ENCODE measurements around the gene KRTAP4-5. TPM values are rescaled to one million over a fixed set of nuclear protein-coding genes. Genes with fewer than 3 reads are reported as not detected.

Gene KRTAP4-5
- total RNA-seq (2022; extraction: Qiagen RNA extraction): not detected in 5 replicates

DNA sequence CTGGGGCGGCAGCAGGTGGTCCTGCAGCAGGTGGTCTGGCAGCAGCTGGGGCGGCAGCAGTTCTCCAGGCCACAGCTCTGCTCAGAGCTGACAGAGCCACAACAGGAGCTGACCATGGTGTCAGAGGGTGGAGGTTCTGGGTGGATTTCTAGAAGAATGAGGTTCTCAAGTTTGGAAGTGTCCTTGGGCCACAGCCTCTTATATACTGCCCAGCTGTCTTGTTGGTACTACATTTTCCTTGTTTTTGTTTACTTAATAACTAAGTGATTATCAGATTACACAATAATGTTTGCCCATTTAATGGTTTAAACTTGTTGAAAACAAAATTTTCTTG lies at the start of gene KRTAP4-5:
TSS of gene KRTAP4-5 (minus strand) at position 174 of the 334 bp plus-strand sequence. CDS start at position 116, 58 bp downstream.

GRCh38 chr17:41189837-41190318 lies 40.3 kb upstream of the KRTAP4-5 start, which contains the start of gene KRTAP9-1:
Gene KRTAP9-1, plus strand, starts transcription at chr17:41189887. Its CDS starts 0 bp downstream, at chr17:41189887.

DNA sequence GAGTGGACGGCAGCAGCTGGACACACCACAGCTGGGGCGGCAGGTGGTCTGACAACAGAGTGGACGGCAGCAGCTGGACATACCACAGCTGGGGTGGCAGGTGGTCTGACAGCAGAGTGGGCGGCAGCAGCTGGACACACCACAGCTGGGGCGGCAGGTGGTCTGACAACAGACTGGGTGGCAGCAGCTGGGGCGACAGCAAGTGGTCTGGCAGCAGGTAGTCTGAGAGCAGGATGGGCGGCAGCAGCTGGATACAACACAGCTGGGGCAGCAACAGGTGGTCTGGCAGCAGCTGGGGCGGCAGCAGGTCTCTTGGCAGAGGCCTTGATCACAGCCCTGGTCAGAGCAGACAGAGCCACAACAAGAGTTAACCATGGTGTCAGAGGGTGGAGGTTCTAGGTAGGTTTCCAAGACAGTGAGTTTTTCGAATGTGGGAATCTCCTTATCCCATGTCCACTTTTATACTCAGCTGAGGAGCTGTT lies 34.9 kb upstream of the KRTAP4-5 start, which contains the start of gene KRTAP4-1:
TSS of gene KRTAP4-1 (minus strand) at position 432 of the 482 bp plus-strand sequence. CDS start at position 375, 57 bp downstream.

DNA sequence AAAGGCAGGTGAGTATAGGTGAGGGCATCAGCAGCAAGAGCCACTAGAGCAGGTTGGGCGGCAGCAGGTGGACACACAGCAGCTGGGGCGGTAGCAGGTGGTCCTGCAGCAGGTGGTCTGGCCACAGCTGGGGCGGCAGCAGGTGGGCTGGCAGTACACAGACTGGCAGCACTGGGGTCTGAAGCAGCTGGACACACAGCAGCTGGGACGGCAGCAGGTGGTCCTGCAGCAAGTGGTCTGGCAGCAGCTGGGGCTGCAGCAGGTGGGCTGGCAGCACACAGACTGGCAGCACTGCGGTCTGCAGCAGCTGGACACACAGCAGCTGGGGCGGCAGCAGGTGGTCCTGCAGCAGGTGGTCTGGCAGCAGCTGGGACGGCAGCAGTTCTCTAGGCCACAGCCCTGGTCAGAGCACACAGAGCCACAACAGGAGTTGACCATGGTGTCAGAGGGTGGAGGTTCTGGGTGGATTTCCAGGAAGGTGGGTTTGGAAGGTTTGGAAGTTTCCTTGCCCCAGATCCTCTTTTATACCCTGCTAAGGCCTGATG lies 28.2 kb upstream of the KRTAP4-5 start, which contains the start of gene KRTAP4-2:
TSS of gene KRTAP4-2 (minus strand) at position 495 of the 545 bp plus-strand sequence. CDS start at position 438, 57 bp downstream.

DNA sequence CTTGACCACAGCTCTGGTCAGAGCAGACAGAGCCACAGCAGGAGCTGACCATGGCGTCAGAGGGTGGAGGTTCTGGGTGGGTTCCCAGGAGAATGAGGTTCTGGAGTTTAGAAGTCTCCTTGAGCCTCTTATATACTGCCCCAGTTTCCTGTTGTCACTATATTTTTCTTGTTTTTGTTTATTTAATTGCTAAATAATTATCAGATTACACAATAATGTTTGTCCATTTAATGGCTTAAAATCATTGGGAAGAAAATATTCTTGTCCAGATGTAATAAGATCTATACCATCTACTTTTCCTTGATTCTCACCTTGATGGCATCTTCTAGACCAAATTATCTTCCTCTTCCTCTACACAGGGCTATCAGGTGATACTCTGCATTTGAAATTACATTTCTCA lies 18.5 kb upstream of the KRTAP4-5 start, which contains the start of gene KRTAP4-3:
TSS of gene KRTAP4-3 (minus strand) at position 101 of the 400 bp plus-strand sequence. CDS start at position 52, 49 bp downstream.

GRCh38 chr17:41160648-41161047 lies 11.0 kb upstream of the KRTAP4-5 start, which contains the start of gene KRTAP4-4:
Gene KRTAP4-4, minus strand, starts transcription at chr17:41160748. Its CDS starts 57 bp downstream, at chr17:41160691.

GRCh38 chr17:41140360-41141131 lies 9.1 kb downstream of the KRTAP4-5 start, which contains the start of gene KRTAP4-6:
Gene KRTAP4-6, minus strand, starts transcription at chr17:41140544. Its CDS starts 57 bp downstream, at chr17:41140487.

DNA sequence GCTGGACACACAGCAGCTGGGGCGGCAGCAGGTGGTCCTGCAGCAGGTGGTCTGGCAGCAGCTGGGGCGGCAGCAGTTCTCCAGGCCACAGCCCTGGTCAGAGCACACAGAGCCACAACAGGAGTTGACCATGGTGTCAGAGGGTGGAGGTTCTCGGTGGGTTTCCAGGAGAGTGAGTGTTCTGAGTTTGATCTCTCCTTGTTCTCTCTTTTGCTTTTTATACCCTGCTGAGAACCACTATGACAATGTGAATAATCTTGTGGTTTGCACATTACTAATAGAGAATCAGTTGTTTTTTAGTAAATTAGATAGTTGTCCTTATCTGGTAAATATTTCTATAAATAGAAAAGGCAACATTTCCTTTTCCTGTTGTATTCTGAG lies 25.6 kb downstream of the KRTAP4-5 start, which contains the start of gene KRTAP4-12:
TSS of gene KRTAP4-12 (minus strand) at position 192 of the 381 bp plus-strand sequence. CDS start at position 132, 60 bp downstream.

GRCh38 chr17:41117846-41118386 lies 31.7 kb downstream of the KRTAP4-5 start, which contains the start of gene KRTAP4-11:
Gene KRTAP4-11, minus strand, starts transcription at chr17:41118373. Its CDS starts 58 bp downstream, at chr17:41118315.

DNA sequence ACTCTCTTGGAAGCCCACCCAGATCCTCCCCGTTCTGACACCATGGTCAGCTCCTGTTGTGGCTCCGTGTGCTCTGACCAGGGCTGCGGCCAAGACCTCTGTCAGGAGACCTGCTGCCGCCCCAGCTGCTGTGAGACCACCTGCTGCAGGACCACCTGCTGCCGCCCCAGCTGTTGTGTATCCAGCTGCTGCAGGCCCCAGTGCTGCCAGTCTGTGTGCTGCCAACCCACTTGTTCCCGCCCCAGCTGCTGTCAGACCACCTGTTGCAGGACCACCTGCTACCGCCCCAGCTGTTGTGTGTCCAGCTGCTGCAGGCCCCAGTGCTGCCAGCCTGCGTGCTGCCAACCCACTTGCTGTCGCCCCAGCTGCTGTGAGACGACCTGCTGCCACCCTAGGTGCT lies 44.3 kb downstream of the KRTAP4-5 start, which contains the start of gene KRTAP4-9:
TSS of gene KRTAP4-9 (plus strand) at position 43 of the 400 bp plus-strand sequence. CDS start at position 43, 0 bp downstream.

GRCh38 chr17:41101586-41102259 lies 47.9 kb downstream of the KRTAP4-5 start, which contains the start of gene KRTAP4-16:
Gene KRTAP4-16, minus strand, starts transcription at chr17:41102209. Its CDS starts 0 bp downstream, at chr17:41102209.

Other genes starting within 250 kb of the KRTAP4-5 start
- gene KRT23, start 212.2 kb downstream of the KRTAP4-5 start, total RNA-seq (2022; extraction: Qiagen RNA extraction): 0.08 to 0.14 TPM (median 0.10 TPM) in 4 of 5 replicates, not detected in the other
- gene KRT39, start 182.9 kb downstream of the KRTAP4-5 start, total RNA-seq (2022; extraction: Qiagen RNA extraction): not detected in 5 replicates
- gene KRT40, start 165.5 kb downstream of the KRTAP4-5 start, total RNA-seq (2022; extraction: Qiagen RNA extraction): not detected in 5 replicates
- gene KRTAP3-3, start 155.7 kb downstream of the KRTAP4-5 start, total RNA-seq (2022; extraction: Qiagen RNA extraction): not detected in 5 replicates
- gene KRTAP3-2, start 149.9 kb downstream of the KRTAP4-5 start, total RNA-seq (2022; extraction: Qiagen RNA extraction): 0.20 to 0.57 TPM (median 0.29 TPM) in 5 replicates
- not detected in 5 replicates for gene KRTAP3-1, start 140.7 kb downstream of the KRTAP4-5 start, total RNA-seq (2022; extraction: Qiagen RNA extraction)
- gene KRTAP1-5, start 122.6 kb downstream of the KRTAP4-5 start, total RNA-seq (2022; extraction: Qiagen RNA extraction): not detected in 5 replicates
- not detected in 5 replicates for gene KRTAP1-4, start 119.6 kb downstream of the KRTAP4-5 start, total RNA-seq (2022; extraction: Qiagen RNA extraction)
- not detected in 5 replicates for gene KRTAP1-3, start 115.0 kb downstream of the KRTAP4-5 start, total RNA-seq (2022; extraction: Qiagen RNA extraction)
- not detected in 5 replicates for gene KRTAP1-1, start 108.4 kb downstream of the KRTAP4-5 start, total RNA-seq (2022; extraction: Qiagen RNA extraction)
- gene KRTAP2-1, start 102.5 kb downstream of the KRTAP4-5 start, total RNA-seq (2022; extraction: Qiagen RNA extraction): not detected in 5 replicates
- gene KRTAP2-2, start 94.6 kb downstream of the KRTAP4-5 start, total RNA-seq (2022; extraction: Qiagen RNA extraction): not detected in 5 replicates
- gene KRTAP2-3, start 89.7 kb downstream of the KRTAP4-5 start, total RNA-seq (2022; extraction: Qiagen RNA extraction): 0.18 TPM in 1 of 5 replicates, not detected in the others
- not detected in 5 replicates for gene KRTAP2-4, start 83.9 kb downstream of the KRTAP4-5 start, total RNA-seq (2022; extraction: Qiagen RNA extraction)
- gene KRTAP4-7, start 65.7 kb downstream of the KRTAP4-5 start, total RNA-seq (2022; extraction: Qiagen RNA extraction): not detected in 5 replicates
- not detected in 5 replicates for gene KRTAP4-8, start 51.7 kb downstream of the KRTAP4-5 start, total RNA-seq (2022; extraction: Qiagen RNA extraction)
- not detected in 5 replicates for gene KRTAP4-16, start 47.6 kb downstream of the KRTAP4-5 start, total RNA-seq (2022; extraction: Qiagen RNA extraction)
- not detected in 5 replicates for gene KRTAP4-9, start 44.4 kb downstream of the KRTAP4-5 start, total RNA-seq (2022; extraction: Qiagen RNA extraction)
- gene KRTAP4-11, start 31.5 kb downstream of the KRTAP4-5 start, total RNA-seq (2022; extraction: Qiagen RNA extraction): not detected in 5 replicates
- gene KRTAP4-12, start 25.6 kb downstream of the KRTAP4-5 start, total RNA-seq (2022; extraction: Qiagen RNA extraction): not detected in 5 replicates
- not detected in 5 replicates for gene KRTAP4-6, start 9.3 kb downstream of the KRTAP4-5 start, total RNA-seq (2022; extraction: Qiagen RNA extraction)
- gene KRTAP4-4, start 10.9 kb upstream of the KRTAP4-5 start, total RNA-seq (2022; extraction: Qiagen RNA extraction): not detected in 5 replicates
- not detected in 5 replicates for gene KRTAP4-3, start 18.4 kb upstream of the KRTAP4-5 start, total RNA-seq (2022; extraction: Qiagen RNA extraction)
- not detected in 5 replicates for gene KRTAP4-2, start 28.4 kb upstream of the KRTAP4-5 start, total RNA-seq (2022; extraction: Qiagen RNA extraction)
- gene KRTAP4-1, start 35.1 kb upstream of the KRTAP4-5 start, total RNA-seq (2022; extraction: Qiagen RNA extraction): 0.08 to 0.13 TPM in 2 of 5 replicates, not detected in the others
- gene KRTAP9-1, start 40.1 kb upstream of the KRTAP4-5 start, total RNA-seq (2022; extraction: Qiagen RNA extraction): not detected in 5 replicates
- gene KRTAP9-2, start 76.8 kb upstream of the KRTAP4-5 start, total RNA-seq (2022; extraction: Qiagen RNA extraction): not detected in 5 replicates
- gene KRTAP9-3, start 82.6 kb upstream of the KRTAP4-5 start, total RNA-seq (2022; extraction: Qiagen RNA extraction): not detected in 5 replicates
- gene KRTAP9-8, start 88.2 kb upstream of the KRTAP4-5 start, total RNA-seq (2022; extraction: Qiagen RNA extraction): not detected in 5 replicates
- gene KRTAP9-4, start 99.9 kb upstream of the KRTAP4-5 start, total RNA-seq (2022; extraction: Qiagen RNA extraction): not detected in 5 replicates
- gene KRTAP9-9, start 105.6 kb upstream of the KRTAP4-5 start, total RNA-seq (2022; extraction: Qiagen RNA extraction): not detected in 5 replicates
- not detected in 5 replicates for gene KRTAP9-6, start 115.6 kb upstream of the KRTAP4-5 start, total RNA-seq (2022; extraction: Qiagen RNA extraction)
- gene KRTAP9-7, start 125.9 kb upstream of the KRTAP4-5 start, total RNA-seq (2022; extraction: Qiagen RNA extraction): not detected in 5 replicates
- gene KRTAP29-1, start 153.0 kb upstream of the KRTAP4-5 start, total RNA-seq (2022; extraction: Qiagen RNA extraction): not detected in 5 replicates
- not detected in 5 replicates for gene KRTAP16-1, start 159.5 kb upstream of the KRTAP4-5 start, total RNA-seq (2022; extraction: Qiagen RNA extraction)
- not detected in 5 replicates for gene KRTAP17-1, start 165.9 kb upstream of the KRTAP4-5 start, total RNA-seq (2022; extraction: Qiagen RNA extraction)
- not detected in 5 replicates for gene KRT33A, start 201.0 kb upstream of the KRTAP4-5 start, total RNA-seq (2022; extraction: Qiagen RNA extraction)
- 0.08 TPM in 1 of 5 replicates, not detected in the others for gene KRT33B, start 220.0 kb upstream of the KRTAP4-5 start, total RNA-seq (2022; extraction: Qiagen RNA extraction)
- gene KRT34, start 232.5 kb upstream of the KRTAP4-5 start, total RNA-seq (2022; extraction: Qiagen RNA extraction): 0.23 to 0.61 TPM (median 0.42 TPM) in 5 replicates
- not detected in 5 replicates for gene KRT31, start 247.8 kb upstream of the KRTAP4-5 start, total RNA-seq (2022; extraction: Qiagen RNA extraction)